Measurements from ENCODE around the gene TMEM184A. TPM values are rescaled to one million over a fixed set of nuclear protein-coding genes. Genes with fewer than 3 reads are reported as not detected.
"Not testable (repeated sequence)": the region's sequence is repeated elsewhere in the genome, so short reads cannot be mapped to it uniquely, and the experiment has no call there.

TMEM184A gene
- total RNA-seq, 1 donor from 2014 or later = 0.30 TPM

DNA sequence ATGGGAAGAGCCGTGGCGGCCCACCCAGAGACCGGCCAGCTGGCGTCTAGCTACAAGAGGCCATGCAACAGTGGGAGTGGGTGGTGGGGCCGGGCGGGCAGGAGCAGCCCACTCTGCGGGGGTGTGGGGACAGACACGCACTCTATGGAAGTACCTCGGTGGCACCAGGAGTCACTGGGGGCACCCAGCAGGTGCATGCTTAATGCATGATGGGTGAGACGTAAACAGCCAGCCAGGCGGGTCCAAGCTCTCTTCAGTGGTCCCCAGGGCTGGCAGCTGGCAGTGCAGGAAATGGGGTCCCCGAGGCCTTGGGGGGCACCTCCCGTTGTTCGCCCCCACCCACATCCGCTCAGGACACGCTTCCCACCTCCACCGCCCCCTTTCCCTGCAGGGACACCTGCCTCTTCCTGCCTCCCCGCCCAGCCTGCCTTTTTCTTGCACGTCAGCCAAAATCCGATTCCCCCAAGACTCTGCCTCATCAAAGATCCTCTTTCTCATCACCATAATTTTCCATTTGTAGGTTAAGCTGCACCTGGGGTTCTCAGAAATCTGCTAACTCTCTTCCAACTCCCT is 36.4 kb upstream of the TMEM184A start:
- intact Hi-C loops (cut with DNase I) = loop anchor here (10.0 kb wide), 1 partner anchor 482 kb away; no protein-coding TSS in a partner anchor
- ATAC-seq (ENCODE audit: poor library complexity) = no peak
- peak; percentile 31 for DNase-seq

DNA sequence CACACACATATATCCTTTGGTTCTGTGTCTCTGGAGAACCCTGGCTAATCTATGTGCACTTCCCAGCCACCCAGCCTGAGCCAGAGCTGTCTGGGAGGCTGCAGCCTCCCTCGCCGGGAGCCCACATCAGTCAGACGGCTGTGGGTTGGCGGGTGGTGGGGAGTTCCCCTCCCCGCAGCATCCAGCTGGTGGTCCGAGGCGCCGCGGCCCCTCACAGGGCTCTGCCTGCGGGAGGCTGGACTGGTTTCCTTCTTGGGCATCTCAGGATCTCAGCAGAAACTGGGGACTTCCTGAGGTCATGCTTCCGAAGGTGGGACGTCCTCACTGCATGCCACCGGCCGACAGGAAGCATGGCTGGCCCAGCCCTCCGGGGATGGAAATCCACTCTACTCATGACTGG is 35.9 kb upstream of the TMEM184A start:
- DNase-seq (peak; percentile 24), ATAC-seq (ENCODE audit: poor library complexity) (no peak)
- intact Hi-C loops (cut with DNase I) = loop anchor here (10.0 kb wide), 1 partner anchor 483 kb away; no protein-coding TSS in a partner anchor

DNA sequence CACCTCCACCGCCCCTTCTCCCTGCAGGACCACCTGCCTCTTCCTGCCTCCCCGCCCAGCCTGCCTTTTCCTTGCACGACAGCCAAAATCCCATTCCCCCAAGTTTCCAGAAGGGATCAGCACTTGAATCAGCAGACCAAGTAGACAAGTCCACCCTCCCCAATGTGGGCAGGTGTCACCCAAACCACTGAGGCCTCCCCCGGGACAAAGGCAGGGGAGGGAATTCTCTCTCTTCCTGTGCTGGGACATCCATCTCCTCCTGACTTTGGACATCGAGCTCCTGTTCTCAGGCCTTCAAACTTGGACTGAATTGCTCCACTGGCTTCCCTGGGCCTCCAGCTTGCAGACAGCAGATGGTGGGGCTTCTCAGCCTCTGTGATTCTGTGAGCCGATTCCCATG is 35.4 kb upstream of the TMEM184A start:
- intact Hi-C loops (cut with DNase I) = loop anchor here (10.0 kb wide), 1 partner anchor 483 kb away; no protein-coding TSS in a partner anchor
- DNase-seq (no peak), ATAC-seq (ENCODE audit: poor library complexity) (no peak)

DNA sequence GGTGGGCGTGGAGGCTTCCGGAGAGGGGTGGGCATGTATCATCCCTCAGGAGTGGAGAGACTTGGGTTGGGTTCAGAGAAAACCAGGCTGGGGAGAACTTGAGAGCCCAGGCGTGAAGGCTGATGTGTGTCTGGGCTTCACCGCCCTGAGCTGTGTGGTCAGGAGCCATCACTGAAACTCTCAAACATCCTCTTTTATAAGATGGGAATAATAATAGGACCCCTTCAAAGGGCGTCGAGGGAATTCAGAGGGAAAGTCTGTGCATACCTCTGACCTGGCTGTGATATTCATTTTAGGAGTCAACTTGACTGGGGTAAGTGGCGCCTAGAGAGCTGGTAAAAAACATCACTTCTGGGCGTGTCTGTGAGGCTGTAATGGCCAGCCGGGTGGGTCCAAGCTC is 34.9 kb upstream of the TMEM184A start:
- intact Hi-C loops (cut with DNase I) = loop anchor here (10.0 kb wide), 1 partner anchor 484 kb away; no protein-coding TSS in a partner anchor
- no peak for ATAC-seq (ENCODE audit: poor library complexity)
- no peak for DNase-seq

GRCh38 chr7:1590476-1590875 is 34.5 kb upstream of the TMEM184A start:
- ATAC-seq (ENCODE audit: poor library complexity) (no peak), DNase-seq (peak; percentile 27)
- intact Hi-C loops (cut with DNase I) = loop anchor here (10.0 kb wide), 1 partner anchor 484 kb away; no protein-coding TSS in a partner anchor

DNA sequence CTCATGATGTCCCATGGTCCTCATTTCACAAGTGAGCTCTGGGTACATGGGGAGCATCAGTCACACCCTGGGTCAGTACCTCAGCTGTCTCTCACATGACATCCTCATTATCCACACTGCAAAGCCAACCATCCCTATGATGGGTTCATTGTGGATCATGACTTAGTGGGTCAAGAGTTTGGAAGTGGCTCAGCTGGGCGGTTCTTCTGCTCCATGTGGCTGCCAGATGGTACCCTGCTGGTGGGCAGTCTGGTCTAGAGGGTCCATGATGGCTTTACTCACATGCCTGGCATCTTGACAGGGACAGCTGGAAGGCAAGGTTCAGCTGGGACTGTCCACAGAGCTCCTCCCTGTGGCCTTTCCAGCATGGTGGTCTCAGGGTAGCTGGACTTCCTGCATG is 33.0 kb upstream of the TMEM184A start:
- ATAC-seq (ENCODE audit: poor library complexity) (no peak), DNase-seq (no peak)
- intact Hi-C loops (cut with DNase I) = loop anchor here (10.0 kb wide), 1 partner anchor 756 kb away; no protein-coding TSS in a partner anchor

GRCh38 chr7:1587738-1588137 is 31.7 kb upstream of the TMEM184A start:
- intact Hi-C loops (cut with DNase I) = loop anchor here (10.0 kb wide), 1 partner anchor 757 kb away; no protein-coding TSS in a partner anchor
- ATAC-seq (ENCODE audit: poor library complexity) (no peak), DNase-seq (no peak)

DNA sequence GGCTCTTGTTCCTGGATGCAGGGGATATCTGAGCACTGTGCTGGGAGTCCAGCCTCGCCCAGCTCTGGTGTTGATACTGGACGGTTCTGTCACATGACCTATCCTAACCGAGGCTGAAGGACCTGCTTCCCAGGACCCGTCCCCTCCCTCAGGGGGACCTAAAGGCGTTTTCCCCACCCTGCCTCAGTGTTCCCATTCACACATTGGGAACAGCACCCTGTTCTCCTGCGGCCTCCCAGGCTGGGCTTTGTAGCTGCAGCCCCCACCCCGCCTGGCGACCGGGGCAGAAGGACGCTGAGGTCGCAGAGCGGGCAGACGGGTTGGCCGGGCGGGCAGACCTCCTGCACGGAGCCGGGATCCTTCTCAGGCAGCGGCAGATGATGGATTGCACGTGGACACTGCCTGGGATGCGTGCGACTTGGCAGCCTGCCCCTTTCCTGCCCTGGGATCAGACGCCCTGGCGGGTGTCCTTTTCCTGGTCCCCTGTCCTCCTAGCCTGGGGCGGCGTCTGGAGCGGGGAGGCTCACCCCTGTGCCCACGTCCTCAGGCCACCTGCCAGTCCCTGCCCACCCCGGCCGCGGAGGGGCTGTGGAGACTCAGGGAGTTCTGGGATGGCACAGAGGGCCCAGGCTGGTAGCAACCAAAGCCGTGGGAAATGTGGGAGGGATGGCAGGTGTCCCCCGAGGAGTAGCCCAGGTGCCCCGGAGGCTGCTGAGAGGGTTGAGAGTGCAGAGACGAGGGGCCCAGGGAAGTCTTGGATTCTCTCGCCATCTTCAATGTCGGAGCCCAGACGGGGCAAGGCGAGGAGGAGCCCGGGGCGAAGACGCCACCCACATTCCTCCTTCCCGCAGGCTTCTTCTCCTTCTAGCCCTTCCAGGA is 31.1 kb upstream of the TMEM184A start:
- no peak for ATAC-seq (ENCODE audit: poor library complexity)
- intact Hi-C loops (cut with DNase I) = loop anchor here (10.0 kb wide), 1 partner anchor 758 kb away; no protein-coding TSS in a partner anchor
- DNase-seq = no peak

DNA sequence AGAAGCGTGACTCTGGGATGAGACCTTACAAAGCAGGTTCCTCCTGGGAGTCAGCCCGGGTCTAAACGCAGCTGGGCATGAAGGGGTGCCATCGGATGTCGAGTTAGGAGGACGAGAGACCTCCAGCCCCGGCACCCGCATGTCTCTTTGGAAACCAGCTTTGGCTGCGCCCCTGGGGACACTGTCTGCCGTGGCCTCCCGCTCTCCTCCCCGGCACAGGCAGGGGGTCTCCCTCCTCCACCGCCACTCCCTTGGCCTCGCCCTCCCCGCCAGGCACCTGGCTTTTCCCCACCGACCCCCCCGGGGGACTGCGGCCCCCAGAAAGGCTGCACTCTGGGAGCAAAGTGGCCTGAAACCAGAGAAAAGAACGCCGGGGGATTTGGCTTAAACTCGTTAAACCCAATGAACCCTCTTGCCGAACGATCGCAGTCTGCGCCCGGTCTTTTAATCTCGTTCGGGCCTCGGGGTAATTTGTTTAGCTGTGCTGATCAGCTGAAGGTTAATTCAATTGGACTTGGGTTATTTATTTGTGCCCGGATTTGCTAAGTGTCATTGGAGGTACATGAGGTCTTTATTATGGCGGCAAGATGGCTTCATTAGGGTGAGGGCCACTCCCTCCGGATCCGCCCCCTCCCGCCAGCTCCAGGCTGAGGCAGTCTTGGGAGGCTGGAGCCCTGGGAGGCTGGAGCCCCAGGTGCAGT is 30.3 kb upstream of the TMEM184A start:
- intact Hi-C loops (cut with DNase I) = loop anchor here (10.0 kb wide), 1 partner anchor 759 kb away; no protein-coding TSS in a partner anchor
- no peak for DNase-seq
- ATAC-seq (ENCODE audit: poor library complexity) = no peak

DNA sequence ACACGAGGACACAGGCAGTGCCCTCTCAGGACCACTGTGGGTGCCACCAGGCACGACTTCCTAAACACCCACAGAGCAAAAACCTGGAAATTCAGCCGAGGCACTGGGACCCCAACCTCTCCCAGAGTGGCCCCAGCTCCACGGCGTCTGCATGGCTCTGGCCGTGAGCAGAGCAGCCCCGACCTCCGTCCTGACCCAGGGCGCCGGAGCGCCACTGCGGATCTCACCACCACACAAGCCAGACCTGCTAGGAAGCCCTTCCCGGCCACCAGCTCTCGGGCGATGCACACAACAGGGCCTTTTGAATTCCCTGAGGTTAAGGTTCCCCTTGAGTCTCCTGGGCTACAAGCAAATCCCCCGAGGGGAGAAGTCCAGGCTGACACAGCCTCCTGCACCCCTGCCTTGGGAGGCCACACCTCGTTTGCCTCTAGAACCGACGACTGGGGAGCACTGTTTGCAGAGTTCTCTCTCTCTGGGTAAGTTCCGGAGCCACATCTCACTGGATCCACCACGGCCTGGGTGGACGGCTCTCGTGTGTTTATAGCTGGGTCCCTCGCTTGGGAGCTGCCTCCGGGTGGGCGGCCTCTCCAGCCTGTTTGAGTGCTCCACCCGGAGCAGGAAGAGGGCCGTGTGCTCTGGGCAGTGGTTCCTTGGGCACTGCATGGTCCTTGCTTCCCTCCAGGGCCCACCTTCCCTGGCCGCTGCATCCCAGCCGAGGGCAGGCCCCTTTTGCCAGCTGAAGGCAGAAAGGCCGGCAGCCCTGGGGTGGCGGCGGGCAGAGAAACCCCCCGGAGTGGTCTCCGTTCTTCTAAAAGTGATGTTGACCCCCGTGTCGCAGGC is 29.4 kb upstream of the TMEM184A start:
- ATAC-seq (ENCODE audit: poor library complexity) (no peak), DNase-seq (no peak)
- intact Hi-C loops (cut with DNase I) = loop anchor here (10.0 kb wide), 1 partner anchor 759 kb away; no protein-coding TSS in a partner anchor

DNA sequence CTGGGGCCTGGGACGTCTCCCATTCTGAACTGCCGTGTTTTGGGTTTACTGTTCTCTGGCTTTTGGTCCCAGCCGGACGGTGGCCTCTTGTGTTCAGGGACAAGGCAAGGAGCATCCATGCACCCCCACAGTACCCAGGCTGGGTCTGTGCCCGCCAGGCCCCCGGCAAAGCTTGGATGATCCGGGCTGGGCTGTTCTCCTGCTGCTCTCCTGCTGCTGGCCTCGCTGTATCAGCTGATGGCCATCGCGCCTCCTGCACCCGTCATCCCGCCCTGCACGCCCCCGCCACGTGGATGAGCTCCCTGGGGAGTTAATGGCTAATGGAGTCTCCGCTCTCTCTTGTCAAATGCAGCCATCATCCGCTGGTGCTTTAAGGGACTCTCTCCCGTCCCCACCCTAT is 28.7 kb upstream of the TMEM184A start:
- intact Hi-C loops (cut with DNase I) = loop anchor here (5.0 to 10.0 kb wide), 3 partner anchors 183 to 760 kb away; no protein-coding TSS in a partner anchor
- DNase-seq (no peak), ATAC-seq (ENCODE audit: poor library complexity) (no peak)

DNA sequence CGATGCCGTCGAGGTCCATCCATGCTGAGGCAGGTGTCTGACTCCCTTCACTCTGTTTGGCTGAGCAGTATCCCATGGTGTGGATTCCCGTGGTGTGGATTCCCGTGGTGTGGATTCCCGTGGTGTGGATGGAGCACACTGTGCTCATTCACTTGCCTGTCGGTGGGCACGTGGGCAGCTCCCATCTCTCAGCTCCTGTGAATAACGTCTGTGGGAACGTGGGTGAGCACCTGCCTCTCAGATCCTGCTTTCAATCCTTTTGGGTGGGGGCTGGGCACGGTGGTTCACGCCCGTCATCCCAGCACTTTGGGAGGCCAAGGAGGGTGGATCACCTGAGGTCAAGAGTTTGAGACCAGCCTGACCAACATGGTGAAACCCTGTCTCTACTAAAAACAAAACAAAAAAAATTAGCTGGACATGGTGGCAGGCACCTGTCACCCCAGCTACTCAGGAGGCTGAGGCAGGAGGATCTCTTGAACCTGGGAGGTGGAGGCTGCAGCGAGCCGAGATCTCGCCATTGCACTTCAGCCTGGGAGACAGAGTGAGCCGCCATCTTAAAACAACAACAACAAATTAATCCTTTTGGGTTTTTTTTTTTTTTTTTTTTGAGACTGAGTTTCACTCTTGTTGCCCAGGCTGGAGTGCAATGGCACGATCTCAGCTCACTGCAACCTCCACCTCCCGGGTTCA is 27.4 kb upstream of the TMEM184A start:
- intact Hi-C loops (cut with DNase I) = loop anchor here (5.0 to 10.0 kb wide), 3 partner anchors 184 to 761 kb away; no protein-coding TSS in a partner anchor
- not testable (repeated sequence) for DNase-seq; ATAC-seq (ENCODE audit: poor library complexity)

DNA sequence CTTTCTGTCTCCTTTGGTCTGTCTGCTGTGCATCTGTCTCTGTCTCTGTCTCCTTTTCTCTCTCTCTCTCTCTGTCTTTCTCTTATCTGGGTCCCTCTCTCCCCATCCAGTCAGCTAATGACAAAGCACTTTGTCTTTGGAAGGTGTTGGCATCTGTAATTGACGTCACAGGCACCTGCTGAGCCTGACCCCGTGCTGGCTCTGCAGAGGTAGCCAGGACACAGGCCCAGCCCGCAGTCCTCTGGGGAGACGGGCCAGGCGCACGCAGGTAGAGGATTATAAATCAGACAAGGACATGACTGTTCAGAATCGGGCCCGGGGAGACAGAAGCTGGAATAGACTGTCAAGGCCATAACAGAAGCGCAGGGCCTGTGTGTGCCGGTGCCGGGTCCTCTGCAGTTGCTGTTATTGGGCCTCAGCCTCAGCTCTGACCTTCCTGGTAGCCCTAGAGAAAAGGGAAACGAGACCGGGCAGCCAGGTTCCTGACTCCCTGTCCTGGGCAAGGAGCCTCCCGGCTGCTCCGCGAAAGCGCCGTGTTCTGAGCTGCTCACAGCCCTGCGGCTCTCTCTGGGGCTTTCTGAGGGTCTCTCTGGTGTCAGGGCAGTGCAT is 24.5 kb upstream of the TMEM184A start:
- intact Hi-C loops (cut with DNase I) = loop anchor here (5.0 to 10.0 kb wide), 3 partner anchors 187 to 764 kb away; no protein-coding TSS in a partner anchor
- peak; percentile 66 for ATAC-seq (ENCODE audit: poor library complexity)
- no peak for DNase-seq

GRCh38 chr7:1579481-1580421 is 23.7 kb upstream of the TMEM184A start:
- intact Hi-C loops (cut with DNase I) = loop anchor here (5.0 to 10.0 kb wide), 3 partner anchors 188 to 765 kb away; no protein-coding TSS in a partner anchor
- peak; percentile 84 for DNase-seq
- peak; percentile 98 for ATAC-seq (ENCODE audit: poor library complexity)

DNA sequence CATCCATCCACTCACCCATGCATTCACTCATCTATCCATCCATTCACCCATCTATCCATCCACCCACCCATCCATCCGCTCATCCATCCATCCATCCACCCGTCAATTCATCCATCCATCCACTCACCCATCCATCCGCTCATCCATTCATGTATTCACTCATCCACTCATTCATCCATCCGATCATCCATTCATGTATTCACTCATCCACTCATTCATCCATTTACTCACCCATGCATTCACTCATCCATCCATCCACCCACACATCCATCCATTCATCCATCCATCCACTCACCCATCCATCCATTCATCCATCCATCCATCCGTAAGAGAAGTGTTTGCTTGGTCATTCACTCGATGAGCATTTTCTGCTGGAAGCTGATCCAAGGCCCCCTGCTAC is 22.5 kb upstream of the TMEM184A start:
- intact Hi-C loops (cut with DNase I) = no loop called here
- no peak for DNase-seq
- ATAC-seq (ENCODE audit: poor library complexity) = no peak
